NB4 (cell line): Measurements from ENCODE around the gene CHAD.

Source experiments
- DNase-seq: peaks from one replicate; pipeline ENCODE4 v3.0.0; 2010; ENCODE audit warnings: low read depth
- H3K4me3 ChIP-seq: one replicate; pipeline ENCODE4 v1.5.1; 2011; ENCODE audit warnings: mild to moderate bottlenecking, low read depth, low read length, moderate library complexity
- MAX ChIP-seq: IDR thresholded peaks from 2 replicates; pipeline ENCODE4 v1.6.1; 2011; ENCODE audit warnings: low read depth, low read length
- MYC ChIP-seq: IDR thresholded peaks from 2 replicates; pipeline ENCODE4 v1.6.1; 2011; ENCODE audit warnings: low read depth, low read length
- POLR2A ChIP-seq: IDR thresholded peaks from 2 replicates; pipeline ENCODE4 v1.6.1; 2011; ENCODE audit warnings: mild to moderate bottlenecking; ENCODE audit not compliant: insufficient read length; ENCODE audit errors: extremely low read depth
- TF ChIP-seq, protein P1 (sequence below): IDR thresholded peaks from one replicate; pipeline ENCODE4 v1.5.1; 2012; ENCODE audit warnings: low read depth, low read length

Gene CHAD

GRCh38 chr17:50465635-50466034 is 3.0 kb downstream of the CHAD start:
- DNase-seq: no peak
- no peak for TF ChIP-seq POLR2A
- no peak for TF ChIP-seq MYC
- TF ChIP-seq, protein P1, sequence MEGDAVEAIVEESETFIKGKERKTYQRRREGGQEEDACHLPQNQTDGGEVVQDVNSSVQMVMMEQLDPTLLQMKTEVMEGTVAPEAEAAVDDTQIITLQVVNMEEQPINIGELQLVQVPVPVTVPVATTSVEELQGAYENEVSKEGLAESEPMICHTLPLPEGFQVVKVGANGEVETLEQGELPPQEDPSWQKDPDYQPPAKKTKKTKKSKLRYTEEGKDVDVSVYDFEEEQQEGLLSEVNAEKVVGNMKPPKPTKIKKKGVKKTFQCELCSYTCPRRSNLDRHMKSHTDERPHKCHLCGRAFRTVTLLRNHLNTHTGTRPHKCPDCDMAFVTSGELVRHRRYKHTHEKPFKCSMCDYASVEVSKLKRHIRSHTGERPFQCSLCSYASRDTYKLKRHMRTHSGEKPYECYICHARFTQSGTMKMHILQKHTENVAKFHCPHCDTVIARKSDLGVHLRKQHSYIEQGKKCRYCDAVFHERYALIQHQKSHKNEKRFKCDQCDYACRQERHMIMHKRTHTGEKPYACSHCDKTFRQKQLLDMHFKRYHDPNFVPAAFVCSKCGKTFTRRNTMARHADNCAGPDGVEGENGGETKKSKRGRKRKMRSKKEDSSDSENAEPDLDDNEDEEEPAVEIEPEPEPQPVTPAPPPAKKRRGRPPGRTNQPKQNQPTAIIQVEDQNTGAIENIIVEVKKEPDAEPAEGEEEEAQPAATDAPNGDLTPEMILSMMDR: no peak
- TF ChIP-seq MAX: no peak
- H3K4me3 ChIP-seq: no peak overlapping the region

- DNase-seq: no peak
- H3K4me3 ChIP-seq: no peak overlapping the region
- TF ChIP-seq MYC: no peak
- no peak for TF ChIP-seq POLR2A
- TF ChIP-seq, protein P1: no peak
- TF ChIP-seq MAX: no peak
These were observed 3.5 kb downstream of the CHAD start for GRCh38 chr17:50465171-50465570.

GRCh38 chr17:50464736-50465135 is 3.9 kb downstream of the CHAD start:
- no peak for DNase-seq
- no peak overlapping the region for H3K4me3 ChIP-seq
- TF ChIP-seq POLR2A: no peak
- no peak for TF ChIP-seq MYC
- TF ChIP-seq, protein P1: no peak
- TF ChIP-seq MAX: no peak

- TF ChIP-seq MYC (no peak), MAX (no peak), POLR2A (no peak)
- TF ChIP-seq, protein P1: no peak
- no peak overlapping the region for H3K4me3 ChIP-seq
- DNase-seq: no peak
These were observed 4.6 kb downstream of the CHAD start for GRCh38 chr17:50464121-50464520.

- H3K4me3 ChIP-seq: no peak overlapping the region
- TF ChIP-seq, protein P1: no peak
- no peak for TF ChIP-seq POLR2A
- no peak for TF ChIP-seq MAX
- no peak for TF ChIP-seq MYC
- DNase-seq: no peak
These were observed 6.2 kb downstream of the CHAD start for GRCh38 chr17:50462446-50462845.

DNA sequence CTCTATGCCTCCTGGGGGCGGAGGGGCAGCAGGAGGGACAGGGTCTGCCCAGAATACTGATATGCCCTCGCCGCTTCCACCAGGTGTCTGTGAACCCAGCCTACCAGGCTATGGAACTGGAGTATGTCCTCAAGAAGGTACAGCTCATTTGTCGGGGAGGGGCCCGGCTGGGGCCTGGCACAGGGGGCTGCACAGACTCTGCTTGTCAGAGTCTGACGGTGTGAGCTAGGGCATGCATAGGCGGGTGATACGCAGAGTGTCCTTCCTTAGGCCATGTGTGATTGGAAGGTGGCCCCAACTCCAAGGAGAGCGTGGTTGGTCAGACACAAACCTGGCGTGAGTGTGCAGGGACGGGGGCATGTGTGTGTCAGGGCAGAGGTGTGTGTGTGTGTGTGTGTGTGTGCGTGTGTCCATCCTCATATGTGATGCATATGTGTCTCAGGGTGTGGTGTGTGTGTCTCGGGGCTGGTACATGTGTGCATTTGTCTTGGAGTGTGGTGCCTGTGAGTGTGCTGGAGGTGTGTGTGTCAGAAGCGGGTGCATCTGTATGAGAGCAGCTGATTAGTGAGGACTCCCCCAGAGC is 7.0 kb downstream of the CHAD start:
- DNase-seq: no peak
- H3K4me3 ChIP-seq: no peak overlapping the region
- TF ChIP-seq, protein P1: no peak
- no peak for TF ChIP-seq MYC
- TF ChIP-seq POLR2A: no peak
- TF ChIP-seq MAX: no peak
